ENCODE results near the gene LRSAM1. TPM values are rescaled to one million over a fixed set of nuclear protein-coding genes. Genes with fewer than 3 reads are reported as not detected.

Gene LRSAM1
- total and polyA plus RNA-seq, 5 donors = 14.4 to 23.8 (median 23.2) TPM

DNA sequence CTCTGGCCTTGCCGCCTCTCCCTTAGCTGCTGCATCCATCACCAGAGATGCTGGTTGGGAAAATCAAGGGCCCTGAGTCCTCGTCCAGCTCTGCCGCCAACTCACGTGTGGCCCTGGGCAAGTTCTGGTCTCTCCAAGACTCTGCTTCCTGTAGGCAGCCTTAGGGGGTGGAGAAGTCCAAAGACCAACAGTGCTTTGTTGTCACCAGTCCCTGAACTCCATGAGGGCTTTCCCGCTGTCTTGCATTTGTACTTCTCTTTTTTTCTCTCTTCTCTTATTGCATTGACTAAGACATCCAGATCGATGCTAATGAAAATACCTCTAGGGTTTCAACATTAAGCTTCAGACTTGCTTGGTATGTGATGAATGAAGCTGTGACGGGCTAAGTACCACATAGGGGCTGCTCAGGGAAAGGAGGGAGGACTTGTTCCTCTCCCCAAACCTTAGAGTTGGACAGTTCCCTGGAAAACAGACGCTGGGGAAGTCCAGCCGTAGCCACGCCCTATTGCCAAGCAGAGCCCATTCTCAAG is 97.1 kb downstream of the LRSAM1 start:
- H3K27me3 ChIP-seq (ENCODE audit: control insufficient read depth, insufficient read depth) = no peaks in the 10 kb centered on the region
- ATAC-seq = no peak
- no peaks in the 10 kb centered on the region for H3K9me3 ChIP-seq (ENCODE audit: control insufficient read depth, low read length)
- H3K27ac ChIP-seq (ENCODE audit: low read length) = no peak overlapping the region
- H3K4me1 ChIP-seq (ENCODE audit: control insufficient read depth, insufficient read depth, low read length) = peaks cover 16% of the 10 kb centered on the region
- 79% methylated on average over 10 of the region's 10 CpGs for WGBS
- no peak overlapping the region for H3K4me3 ChIP-seq (ENCODE audit: low read length)
- DNase-seq = peak in 2 of 3 donors; percentile 6 to 27
- intact Hi-C loops (cut with DNase I) = no loop called here

GRCh38 chr9:127549218-127549617 is 97.9 kb downstream of the LRSAM1 start:
- no peak overlapping the region for H3K4me3 ChIP-seq (ENCODE audit: low read length)
- DNase-seq (peak in 2 of 3 donors; percentile 18 to 28), ATAC-seq (no peak)
- H3K9me3 ChIP-seq (ENCODE audit: control insufficient read depth, low read length) = no peaks in the 10 kb centered on the region
- WGBS = 93% methylated on average over 10 of the region's 10 CpGs
- no peak overlapping the region for H3K27ac ChIP-seq (ENCODE audit: low read length)
- H3K4me1 ChIP-seq (ENCODE audit: control insufficient read depth, insufficient read depth, low read length) = peaks cover 15% of the 10 kb centered on the region
- intact Hi-C loops (cut with DNase I) = no loop called here
- no peaks in the 10 kb centered on the region for H3K27me3 ChIP-seq (ENCODE audit: control insufficient read depth, insufficient read depth)

- 91% methylated on average over 8 of the region's 8 CpGs for WGBS
- Histone ChIP-seq H3K27me3 (ENCODE audit: control insufficient read depth, insufficient read depth) (no peaks in the 10 kb centered on the region), H3K4me3 (ENCODE audit: low read length) (no peak overlapping the region), H3K27ac (ENCODE audit: low read length) (no peak overlapping the region), H3K4me1 (ENCODE audit: control insufficient read depth, insufficient read depth, low read length) (peaks cover 15% of the 10 kb centered on the region), H3K9me3 (ENCODE audit: control insufficient read depth, low read length) (no peaks in the 10 kb centered on the region)
- DNase-seq (peak in 2 of 3 donors; percentile 26 to 40), ATAC-seq (no peak)
- intact Hi-C loops (cut with DNase I) = no loop called here
Measured at GRCh38 chr9:127549751-127550150, 98.4 kb downstream of the LRSAM1 start.

GRCh38 chr9:127550282-127550681 is 99.0 kb downstream of the LRSAM1 start:
- ATAC-seq = no peak
- WGBS = 93% methylated on average over 1 of the region's 1 CpG
- Histone ChIP-seq H3K4me1 (ENCODE audit: control insufficient read depth, insufficient read depth, low read length) (peaks cover 15% of the 10 kb centered on the region), H3K4me3 (ENCODE audit: low read length) (no peak overlapping the region), H3K27ac (ENCODE audit: low read length) (no peak overlapping the region), H3K9me3 (ENCODE audit: control insufficient read depth, low read length) (no peaks in the 10 kb centered on the region), H3K27me3 (ENCODE audit: control insufficient read depth, insufficient read depth) (no peaks in the 10 kb centered on the region)
- peak in 1 of 3 donors; percentile 18 for DNase-seq
- intact Hi-C loops (cut with DNase I) = no loop called here

GRCh38 chr9:127550751-127551150 is 99.4 kb downstream of the LRSAM1 start:
- 66% methylated on average over 14 of the region's 14 CpGs for WGBS
- intact Hi-C loops (cut with DNase I) = no loop called here
- Histone ChIP-seq H3K27ac (ENCODE audit: low read length) (no peak overlapping the region), H3K27me3 (ENCODE audit: control insufficient read depth, insufficient read depth) (no peaks in the 10 kb centered on the region), H3K4me1 (ENCODE audit: control insufficient read depth, insufficient read depth, low read length) (peaks cover 15% of the 10 kb centered on the region), H3K4me3 (ENCODE audit: low read length) (no peak overlapping the region), H3K9me3 (ENCODE audit: control insufficient read depth, low read length) (no peaks in the 10 kb centered on the region)
- DNase-seq (peak in 2 of 3 donors; percentile 47 to 61), ATAC-seq (peak in 1 of 2 donors; percentile 28)

Other genes starting within 250 kb of the LRSAM1 start
- 10 to 100 TPM; 14.1 to 24.2 (median 17.3) TPM for gene GARNL3, start 186.7 kb upstream of the LRSAM1 start, total RNA-seq
- gene GARNL3, start 186.7 kb upstream of the LRSAM1 start, polyA plus RNA-seq = 9.1 TPM
- gene SLC2A8, start 54.3 kb upstream of the LRSAM1 start, total RNA-seq = 10 to 100 TPM; 12.2 to 16.6 (median 13.3) TPM
- 15.4 TPM for gene SLC2A8, start 54.3 kb upstream of the LRSAM1 start, polyA plus RNA-seq
- gene ZNF79, start 27.1 kb upstream of the LRSAM1 start, total RNA-seq = 1 to 10 TPM; 6.3 to 7.9 (median 7.6) TPM
- 3.2 TPM for gene ZNF79, start 27.1 kb upstream of the LRSAM1 start, polyA plus RNA-seq
- gene RPL12, start 104 bp upstream of the LRSAM1 start, total RNA-seq = 100 to 1,000 TPM; 535 to 714 (median 622) TPM
- 1,268 TPM for gene RPL12, start 104 bp upstream of the LRSAM1 start, polyA plus RNA-seq
- 10 to 100 TPM; 30.0 to 43.3 (median 41.2) TPM for gene STXBP1, start 160.8 kb downstream of the LRSAM1 start, total RNA-seq
- 19.4 TPM for gene STXBP1, start 160.8 kb downstream of the LRSAM1 start, polyA plus RNA-seq

Data from right cardiac atrium (tissue), 5 donors.